Left lung (tissue), 10 donors: ENCODE measurements around the gene NBL1. TPM values are rescaled to one million over a fixed set of nuclear protein-coding genes. Genes with fewer than 3 reads are reported as not detected.

Experiments
- ATAC-seq: fragments of 200-7000 bp; cut with Tn5 transposase; one replicate; pipeline ENCODE4 v1.9.1; 2020; ENCODE audit warnings: moderate library complexity
- DNase-seq, 4 donors: peaks; one replicate each; pipeline ENCODE4 v3.0.0-alpha.2; 2013 to 2020
- H3K27ac ChIP-seq, 2 donors: fragments of 200-600 bp; sonication (generic) in 1 of 2; one replicate each; pipeline versions ENCODE4 v1.5.0 to v1.8.0; 2020 to 2021
- H3K27me3 ChIP-seq, 2 donors: fragments of 200-600 bp; sonication (generic) in 1 of 2; one replicate each; pipeline versions ENCODE4 v1.5.0 to v1.8.0; 2020 to 2021
- H3K36me3 ChIP-seq, 2 donors: fragments of 200-600 bp; sonication (generic) in 1 of 2; one replicate each; pipeline versions ENCODE4 v1.5.0 to v1.8.0; 2020 to 2021
- H3K4me1 ChIP-seq, 2 donors: fragments of 200-600 bp; one replicate each; pipeline ENCODE4 v1.8.0; 2021
- H3K4me3 ChIP-seq, 2 donors: fragments of 200-600 bp; sonication (generic) in 1 of 2; one replicate each; pipeline versions ENCODE4 v1.5.0 to v1.8.0; 2020 to 2021; ENCODE audit warnings: mild to moderate bottlenecking in 1 of 2
- H3K9me3 ChIP-seq, 2 donors: fragments of 200-600 bp; sonication (generic) in 1 of 2; one replicate each; pipeline versions ENCODE4 v1.5.0 to v1.8.0; 2020 to 2021
- CTCF ChIP-seq, 2 donors: fragments of 200-600 bp; sonication (generic) in 1 of 2; IDR thresholded peaks; one replicate each; pipeline versions ENCODE4 v1.5.0 to v1.8.0; 2021; ENCODE audit warnings: antibody characterized with exemption in 2 of 2
- intact Hi-C, 2 donors: fragments of 100-400 bp; cut with DNase I; formaldehyde crosslinking; loops; one replicate each; pipeline versions ENCODE4 v1.11.2 to v1.14.2; 2022
- polyA plus RNA-seq, 6 donors: library from polyadenylated mRNA; unstranded; fragments of 120-200 nt; gene quantifications; one replicate each; pipeline ENCODE4 v1.2.1, GENCODE V29; 2013; ENCODE audit not compliant: insufficient read length in 6 of 6
- total RNA-seq, 2 donors: library from RNA; stranded (reverse); fragmentation: NEBNext Ultra II Directional; extraction: Animal tissue kit (Norgen Biotek cat#: 25700); gene quantifications; one replicate each; pipeline ENCODE4 v1.2.1, GENCODE V29; 2021
- donor health status: DM: no; HTN: yes; CAD: no.
- donor health status: DM: no; HTN: no; CAD: no.

The NBL1 gene
- total and polyA plus RNA-seq, 8 donors, result 69.1 to 180 (median 89.6) TPM

- Histone ChIP-seq H3K4me1 (peaks cover 0 to 21% of the 10 kb centered on the region in 2 donors), H3K4me3 (no peak overlapping the region), H3K9me3 (no peaks in the 10 kb centered on the region), H3K27me3 (peaks cover 6 to 58% of the 10 kb centered on the region in 2 donors), H3K36me3 (no peaks in the 10 kb centered on the region), H3K27ac (no peak overlapping the region)
- no peak for ATAC-seq
- intact Hi-C loops, result loop anchor here in 1 of 2 donors (10.0 kb wide), 1 partner anchor 146 kb away; no protein-coding TSS in a partner anchor
- no peak for TF ChIP-seq CTCF (IDR thresholded peaks at IDR 0.05)
- no peak for DNase-seq
Observed at GRCh38 chr1:19640363-19641316, 3.5 kb upstream of the NBL1 start.

- intact Hi-C loops, result loop anchor here in 1 of 2 donors (10.0 kb wide), 1 partner anchor 148 kb away; no protein-coding TSS in a partner anchor
- peak; percentile 51 for ATAC-seq
- Histone ChIP-seq H3K9me3 (no peaks in the 10 kb centered on the region), H3K27me3 (peaks cover 6 to 78% of the 10 kb centered on the region in 2 donors), H3K4me3 (no peak overlapping the region), H3K4me1 (peaks cover 0 to 37% of the 10 kb centered on the region in 2 donors), H3K27ac (peak overlapping the region; percentile 67 to 86), H3K36me3 (no peaks in the 10 kb centered on the region)
- no peak for DNase-seq
- no peak for TF ChIP-seq CTCF (IDR thresholded peaks at IDR 0.05)
Observed at GRCh38 chr1:19643121-19643520, 990 bp upstream of the NBL1 start.

DNA sequence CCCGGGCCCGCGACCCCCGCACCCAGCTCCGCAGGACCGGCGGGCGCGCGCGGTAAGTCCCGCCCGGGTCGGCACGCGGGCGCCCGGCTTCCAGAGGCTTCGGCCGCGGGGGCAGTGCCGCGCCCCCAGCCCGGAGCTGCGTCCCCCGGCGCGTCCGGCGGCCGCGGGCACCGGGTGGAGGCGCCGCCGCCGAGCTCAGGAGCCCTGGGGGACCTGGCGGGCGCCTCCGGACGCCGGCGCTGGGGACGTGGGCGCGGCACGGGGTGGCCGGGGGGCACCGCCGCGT, 227 bp downstream of the NBL1 start:
- ATAC-seq, result no peak
- H3K27ac ChIP-seq, result peak overlapping the region; percentile 68 to 79
- intact Hi-C loops, result loop anchor here in 1 of 2 donors (10.0 kb wide), 1 partner anchor 150 kb away; no protein-coding TSS in a partner anchor
- H3K4me1 ChIP-seq, result peaks cover 0 to 37% of the 10 kb centered on the region in 2 donors
- H3K36me3 ChIP-seq, result no peaks in the 10 kb centered on the region
- H3K4me3 ChIP-seq, result peak overlapping the region; percentile 50 to 55
- no peaks in the 10 kb centered on the region for H3K9me3 ChIP-seq
- no peak for DNase-seq
- no peak for TF ChIP-seq CTCF (IDR thresholded peaks at IDR 0.05)
- peaks cover 6 to 73% of the 10 kb centered on the region in 2 donors for H3K27me3 ChIP-seq

DNA sequence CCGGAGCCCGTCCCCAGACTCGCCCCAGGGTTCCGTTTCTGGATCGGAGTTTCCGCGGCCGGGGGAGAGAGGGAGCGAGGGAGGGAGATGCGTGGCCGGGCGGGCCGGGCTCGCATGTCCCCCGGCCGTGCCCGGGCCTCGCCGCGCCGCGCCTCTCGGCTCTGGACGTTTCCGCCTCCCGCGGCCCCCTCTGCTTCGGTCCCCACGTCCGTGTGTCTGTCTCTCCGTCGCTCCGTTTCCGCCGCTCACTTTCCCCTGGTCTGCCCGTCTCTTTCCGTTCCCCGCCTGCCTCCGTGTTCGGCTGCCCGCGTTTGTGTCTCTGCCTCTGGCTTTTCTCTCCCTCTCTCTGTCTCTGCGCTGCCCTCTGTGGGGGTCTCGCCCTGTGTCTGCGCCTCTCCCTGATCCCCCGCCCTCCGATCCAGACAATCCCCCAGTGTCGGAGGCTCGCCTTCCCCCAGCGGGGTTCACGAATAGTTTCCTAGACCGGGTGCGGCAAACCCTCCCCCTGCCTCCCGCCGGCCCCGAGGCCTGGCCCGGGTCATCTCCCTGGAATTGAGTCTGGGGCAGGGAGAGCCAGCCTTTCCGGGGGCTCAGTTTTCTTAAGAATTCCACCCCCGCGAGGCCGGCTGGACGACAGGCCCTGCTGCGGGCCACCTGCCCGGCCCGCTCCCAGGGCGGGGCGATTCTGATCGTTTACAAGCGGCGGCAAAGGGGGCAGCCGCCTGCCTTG, 735 bp downstream of the NBL1 start:
- Histone ChIP-seq H3K4me1 (peaks cover 0 to 37% of the 10 kb centered on the region in 2 donors), H3K9me3 (no peaks in the 10 kb centered on the region), H3K27me3 (peaks cover 6 to 68% of the 10 kb centered on the region in 2 donors), H3K4me3 (peak overlapping the region; percentile 50 to 55), H3K27ac (peak overlapping the region; percentile 68 to 79), H3K36me3 (no peaks in the 10 kb centered on the region)
- intact Hi-C loops, result loop anchor here in 1 of 2 donors (10.0 kb wide), 1 partner anchor 150 kb away; no protein-coding TSS in a partner anchor
- DNase-seq (no peak), ATAC-seq (peak; percentile 11)
- TF ChIP-seq CTCF (IDR thresholded peaks at IDR 0.05), result no peak
